ENCODE results near the gene MARF1. TPM values are rescaled to one million over a fixed set of nuclear protein-coding genes. Genes with fewer than 3 reads are reported as not detected.

The MARF1 gene
- total RNA-seq, 2 donors from 2014 or later = 53.0 to 71.6 TPM

GRCh38 chr16:15594711-15595320 lies 48.1 kb downstream of the MARF1 start:
- DNase-seq = no peak
- H3K27me3 ChIP-seq = no peaks in the 10 kb centered on the region
- intact Hi-C loops (cut with DNase I) = no loop called here
- H3K9ac ChIP-seq (ENCODE audit: low read depth in 2 of 2, low read length in 2 of 2) = no peak overlapping the region
- no peaks in the 10 kb centered on the region for H3K9me3 ChIP-seq
- no peak for TF ChIP-seq CTCF (IDR thresholded peaks at IDR 0.05)
- H3K27ac ChIP-seq = no peak overlapping the region
- no peak overlapping the region for H3K4me3 ChIP-seq
- no peaks in the 10 kb centered on the region for H3K36me3 ChIP-seq
- H3K4me1 ChIP-seq = no peaks in the 10 kb centered on the region

GRCh38 chr16:15593235-15593634 lies 49.7 kb downstream of the MARF1 start:
- no peak overlapping the region for H3K27ac ChIP-seq
- no peaks in the 10 kb centered on the region for H3K4me1 ChIP-seq
- no peak for DNase-seq
- no peak overlapping the region for H3K4me3 ChIP-seq
- no peaks in the 10 kb centered on the region for H3K9me3 ChIP-seq
- no peaks in the 10 kb centered on the region for H3K27me3 ChIP-seq
- H3K9ac ChIP-seq (ENCODE audit: low read depth in 2 of 2, low read length in 2 of 2) = no peak overlapping the region
- TF ChIP-seq CTCF (IDR thresholded peaks at IDR 0.05) = no peak
- intact Hi-C loops (cut with DNase I) = no loop called here
- H3K36me3 ChIP-seq = no peaks in the 10 kb centered on the region

GRCh38 chr16:15592324-15592723 lies 50.6 kb downstream of the MARF1 start:
- no peak for DNase-seq
- no peak overlapping the region for H3K4me3 ChIP-seq
- intact Hi-C loops (cut with DNase I) = no loop called here

GRCh38 chr16:15587152-15587825 lies 55.7 kb downstream of the MARF1 start:
- no peak for DNase-seq
- H3K4me3 ChIP-seq = no peak overlapping the region
- intact Hi-C loops (cut with DNase I) = no loop called here
- H3K9ac ChIP-seq (ENCODE audit: low read depth in 2 of 2, low read length in 2 of 2) = no peak overlapping the region
- H3K4me1 ChIP-seq = no peaks in the 10 kb centered on the region
- no peaks in the 10 kb centered on the region for H3K9me3 ChIP-seq
- H3K27ac ChIP-seq = no peak overlapping the region
- TF ChIP-seq CTCF (IDR thresholded peaks at IDR 0.05) = no peak
- H3K27me3 ChIP-seq = no peaks in the 10 kb centered on the region
- no peaks in the 10 kb centered on the region for H3K36me3 ChIP-seq

More at GRCh38 chr16:15592324-15592723, 50.6 kb downstream of the MARF1 start:
- Histone ChIP-seq H3K4me1 (no peaks in the 10 kb centered on the region), H3K27ac (no peak overlapping the region), H3K36me3 (no peaks in the 10 kb centered on the region), H3K27me3 (no peaks in the 10 kb centered on the region), H3K9me3 (no peaks in the 10 kb centered on the region), H3K9ac (ENCODE audit: low read depth in 2 of 2, low read length in 2 of 2) (peak overlapping the region in 1 of 2 donors; percentile 32)
- no peak for TF ChIP-seq CTCF (IDR thresholded peaks at IDR 0.05)

GRCh38 chr16:15586716-15587115 lies 56.2 kb downstream of the MARF1 start:
- no peaks in the 10 kb centered on the region for H3K27me3 ChIP-seq
- H3K4me3 ChIP-seq = no peak overlapping the region
- no peaks in the 10 kb centered on the region for H3K36me3 ChIP-seq
- no peaks in the 10 kb centered on the region for H3K4me1 ChIP-seq
- H3K9me3 ChIP-seq = no peaks in the 10 kb centered on the region
- H3K9ac ChIP-seq (ENCODE audit: low read depth in 2 of 2, low read length in 2 of 2) = no peak overlapping the region
- intact Hi-C loops (cut with DNase I) = no loop called here
- DNase-seq = no peak
- no peak for TF ChIP-seq CTCF (IDR thresholded peaks at IDR 0.05)
- H3K27ac ChIP-seq = no peak overlapping the region
